ENCODE results near the gene DLX6.
A peak's percentile ranks its signal among the peaks of the same experiment; 100 is the strongest.
"Not testable (repeated sequence)": the region's sequence is repeated elsewhere in the genome, so short reads cannot be mapped to it uniquely, and the experiment has no call there.

Gene DLX6

GRCh38 chr7:97024209-97025129, 19.1 kb downstream of the DLX6 start, which contains the start of gene DLX5:
Gene DLX5, minus strand, starts transcription at chr7:97024831. Its CDS starts 208 bp downstream, at chr7:97024623.
- Mint-ChIP-seq H3K9me3 (no peaks in the 10 kb centered on the region), H3K4me3 (peak within 1 kb of the TSS; percentile 50 to 70), H3K27ac (peak within 1 kb of the TSS in 1 of 2 donors; percentile 95), H3K4me1 (peaks cover 66% of the 10 kb centered on the region), H3K27me3 (peaks cover 94% of the 10 kb centered on the region)
- ATAC-seq (peak; percentile 24), DNase-seq (peak in 1 of 2 donors; percentile 28)

- Mint-ChIP-seq H3K27me3 (peaks cover 88% of the 10 kb centered on the region), H3K9me3 (no peaks in the 10 kb centered on the region), H3K27ac (no peak overlapping the region), H3K4me3 (no peak overlapping the region), H3K4me1 (peaks cover 66% of the 10 kb centered on the region)
- no peak for DNase-seq
- no peak for ATAC-seq
These were observed 19.8 kb downstream of the DLX6 start for GRCh38 chr7:97025130-97025499.

- H3K27me3 Mint-ChIP-seq: peaks cover 83% of the 10 kb centered on the region
These were observed 20.8 kb downstream of the DLX6 start for GRCh38 chr7:97025983-97026714.

GRCh38 chr7:97026715-97027426, 21.5 kb downstream of the DLX6 start:
- DNase-seq (no peak), ATAC-seq (peak; percentile 6)
- Mint-ChIP-seq H3K4me3 (peak overlapping the region; percentile 66 to 75), H3K4me1 (peaks cover 54% of the 10 kb centered on the region), H3K27me3 (peaks cover 83% of the 10 kb centered on the region), H3K27ac (peak overlapping the region in 1 of 2 donors; percentile 57), H3K9me3 (no peaks in the 10 kb centered on the region)

More at GRCh38 chr7:97025983-97026714, 20.8 kb downstream of the DLX6 start:
- Mint-ChIP-seq H3K27ac (no peak overlapping the region), H3K9me3 (no peaks in the 10 kb centered on the region), H3K4me1 (peaks cover 61% of the 10 kb centered on the region), H3K4me3 (peak overlapping the region; percentile 55 to 66)
- peak; percentile 47 for ATAC-seq
- peak in 1 of 2 donors; percentile 27 for DNase-seq

GRCh38 chr7:97027427-97028234, 22.3 kb downstream of the DLX6 start:
- peak; percentile 58 to 68 for DNase-seq
- H3K4me3 Mint-ChIP-seq: peak overlapping the region; percentile 66 to 75
- ATAC-seq: peak; percentile 79
- no peak overlapping the region for H3K27ac Mint-ChIP-seq
- H3K9me3 Mint-ChIP-seq: no peaks in the 10 kb centered on the region
- peaks cover 47% of the 10 kb centered on the region for H3K4me1 Mint-ChIP-seq
- peaks cover 75% of the 10 kb centered on the region for H3K27me3 Mint-ChIP-seq

GRCh38 chr7:97034213-97034852, 29.0 kb downstream of the DLX6 start:
- DNase-seq, H3K9me3 Mint-ChIP-seq, H3K4me1 Mint-ChIP-seq, H3K4me3 Mint-ChIP-seq, H3K27ac Mint-ChIP-seq: not testable (repeated sequence)
- peak; percentile 26 for ATAC-seq
- H3K27me3 Mint-ChIP-seq: peaks cover 14% of the 10 kb centered on the region

- DNase-seq (no peak), ATAC-seq (no peak)
- Mint-ChIP-seq H3K4me3 (no peak overlapping the region), H3K4me1 (no peaks in the 10 kb centered on the region), H3K27me3 (peaks cover 41% of the 10 kb centered on the region), H3K9me3 (no peaks in the 10 kb centered on the region), H3K27ac (no peak overlapping the region)
These were observed 34.2 kb downstream of the DLX6 start for GRCh38 chr7:97039374-97040065.

GRCh38 chr7:97043281-97043680, 37.9 kb downstream of the DLX6 start:
- Mint-ChIP-seq H3K4me3 (no peak overlapping the region), H3K27me3 (peaks cover 61% of the 10 kb centered on the region), H3K4me1 (no peaks in the 10 kb centered on the region), H3K27ac (no peak overlapping the region), H3K9me3 (no peaks in the 10 kb centered on the region)
- no peak for ATAC-seq
- no peak for DNase-seq

Measured in stimulated activated naive CD8-positive, alpha-beta T cell treated with anti-CD3 and anti-CD28 coated beads, Interleukin-15, amount 100 ng/mL, for 72 hours (primary cell).